GM23248 (cell line): ENCODE results near the gene RBM38.

Source experiments
- EZH2 ChIP-seq: fragments of 200-600 bp; sonication (generic); IDR thresholded peaks from 2 replicates; pipeline ENCODE4 v1.6.1; 2018; ENCODE audit warnings: antibody characterized with exemption, mild to moderate bottlenecking; ENCODE audit not compliant: insufficient read depth, poor library complexity, severe bottlenecking
- EZH2phosphoT487 ChIP-seq: fragments of 200-600 bp; sonication (generic); IDR thresholded peaks from 2 replicates; pipeline ENCODE4 v1.6.1; 2018; ENCODE audit warnings: antibody characterized with exemption, moderate library complexity, mild to moderate bottlenecking, low read depth; ENCODE audit not compliant: insufficient read depth

- TF ChIP-seq EZH2 (no peak), EZH2phosphoT487 (no peak)
Observed at GRCh38 chr20:57414867-57415592, 23.8 kb downstream of the RBM38 start.
